HepG2 (cell line): ENCODE measurements around the gene TNK1. TPM values are rescaled to one million over a fixed set of nuclear protein-coding genes. Genes with fewer than 3 reads are reported as not detected.

Experiments used
- ATAC-seq: fragments of 200-7000 bp; cut with Tn5 transposase; 3 replicates; pipeline ENCODE4 v1.9.1; 2020; ENCODE audit warnings: mild to moderate bottlenecking, moderate library complexity
- BruUV-seq: library from RNA; stranded (reverse); fragments of 400-500 nt; replicated peaks from 2 replicates; lab custom pipeline; 2021; lab: Mats Ljungman, UMichigan
- CTCF ChIA-PET: fragments of 300-600 bp; formaldehyde crosslinking; extraction: SDS; loops from one replicate; lab custom pipeline; 2021; ENCODE audit warnings: low total read pairs, inconsistent platforms, low intra/inter-chr PET ratio; lab: Yijun Ruan, JAX
- POLR2A ChIA-PET: fragments of 350-600 bp; sonication (Branson Sonifier 250); formaldehyde crosslinking; loops from one replicate; lab custom pipeline; 2020; ENCODE audit warnings: antibody characterized with exemption, inconsistent platforms; lab: Yijun Ruan, JAX
- DNase-seq: peaks from one replicate; pipeline ENCODE4 v3.0.0-alpha.2; 2015; ENCODE audit warnings: low spot score
- FAIRE-seq: peaks from 3 replicates; lab custom pipeline; 2011; peaks lifted over from hg19 to GRCh38; lab: Jason Lieb, UNC
- H2AFZ ChIP-seq: one replicate; pipeline ENCODE4 v1.6.1; 2011; ENCODE audit warnings: low read length, inconsistent platforms
- H3K27ac ChIP-seq: fragments of 300-600 bp; 3 replicates; pipeline ENCODE4 v1.8.0; 2011; ENCODE audit warnings: mixed run types, mild to moderate bottlenecking, mixed read lengths, low read length, inconsistent platforms; ENCODE audit not compliant: insufficient read depth; ENCODE audit errors: extremely low read length
- H3K27me3 ChIP-seq, 2 experiments: fragments of 200-600 bp in 1 of 2; 2 replicates in 1 of 2; 3 replicates in 1 of 2; pipeline versions ENCODE4 v1.6.0 to v1.8.0; 2011; ENCODE audit warnings: low read length in 2 of 2, mild to moderate bottlenecking in 2 of 2, moderate library complexity in 2 of 2, inconsistent platforms in 1 of 2; ENCODE audit not compliant: insufficient read depth in 2 of 2, control insufficient read depth in 1 of 2
- H3K36me3 ChIP-seq, 2 experiments: fragments of 200-600 bp in 1 of 2; replicated peaks in 1 of 2; 2 replicates in 1 of 2; 3 replicates in 1 of 2; pipeline versions ENCODE4 v1.5.1 to v1.8.0; 2011; ENCODE audit warnings: low read length in 2 of 2, inconsistent platforms in 1 of 2; ENCODE audit not compliant: insufficient read depth in 2 of 2, control insufficient read depth in 1 of 2
- H3K4me1 ChIP-seq: 2 replicates; pipeline ENCODE4 v1.5.1; 2012; ENCODE audit warnings: low read length, inconsistent platforms; ENCODE audit not compliant: insufficient read depth
- H3K4me2 ChIP-seq: 2 replicates; pipeline ENCODE4 v1.6.0; 2011; ENCODE audit warnings: low read depth, low read length, inconsistent platforms
- H3K4me3 ChIP-seq, 3 experiments: fragments of 200-600 bp in 1 of 3; sonication (generic), shearing (Covaris generic) in 1 of 3; replicated peaks in 1 of 3; 2 replicates each; pipeline ENCODE4 v1.5.1; 2011 to 2016; ENCODE audit warnings: low read length in 3 of 3, inconsistent platforms in 2 of 3, low read depth in 2 of 3, mild to moderate bottlenecking in 2 of 3, control low read depth in 1 of 3, mixed read lengths in 1 of 3; ENCODE audit not compliant: insufficient read depth in 1 of 3
- H3K79me2 ChIP-seq: one replicate; pipeline ENCODE4 v1.6.1; 2011; ENCODE audit warnings: low read length, inconsistent platforms; ENCODE audit not compliant: insufficient read depth
- H3K9ac ChIP-seq: 2 replicates; pipeline ENCODE4 v1.6.0; 2011; ENCODE audit warnings: mild to moderate bottlenecking, low read depth, low read length, inconsistent platforms; ENCODE audit not compliant: insufficient read depth
- H3K9me3 ChIP-seq: 2 replicates; pipeline ENCODE4 v1.5.1; 2012; ENCODE audit warnings: mild to moderate bottlenecking, low read length
- H4K20me1 ChIP-seq: 2 replicates; pipeline ENCODE4 v1.6.0; 2011; ENCODE audit warnings: inconsistent platforms, mild to moderate bottlenecking, low read length, moderate library complexity; ENCODE audit not compliant: insufficient read depth
- EHMT2 ChIP-seq: fragments of 200-600 bp; sonication (generic); IDR thresholded peaks from 2 replicates; pipeline ENCODE4 v1.7.0; 2017; ENCODE audit warnings: antibody characterized with exemption, low read depth, low read length, borderline replicate concordance
- FOXC1 ChIP-seq: sonication (generic); formaldehyde crosslinking; IDR thresholded peaks from 2 replicates; pipeline ENCODE4 v1.8.0; 2022; ENCODE audit warnings: mild to moderate bottlenecking, missing genetic modification reagents, borderline replicate concordance
- HNRNPUL1 ChIP-seq: fragments of 200-400 bp; formaldehyde crosslinking; IDR thresholded peaks from 2 replicates; pipeline ENCODE4 v1.6.1; 2017; ENCODE audit warnings: low read depth, mild to moderate bottlenecking, low read length, moderate library complexity
- MBD4 ChIP-seq: IDR thresholded peaks from 2 replicates; pipeline ENCODE4 v1.6.1; 2012; ENCODE audit warnings: low read length, inconsistent platforms, borderline replicate concordance
- MED1 ChIP-seq: sonication (generic); formaldehyde crosslinking; IDR thresholded peaks from 2 replicates; pipeline ENCODE4 v1.4.0; 2020; ENCODE audit warnings: missing genetic modification reagents
- NCOA2 ChIP-seq: sonication (generic); formaldehyde crosslinking; IDR thresholded peaks from 2 replicates; pipeline ENCODE4 v1.8.0; 2022; ENCODE audit warnings: inconsistent platforms
- PAWR ChIP-seq: sonication (generic); formaldehyde crosslinking; IDR thresholded peaks from 2 replicates; pipeline ENCODE4 v1.4.0; 2020; ENCODE audit warnings: missing genetic modification reagents, mild to moderate bottlenecking, borderline replicate concordance
- SMC3 ChIP-seq: IDR thresholded peaks from 2 replicates; pipeline ENCODE4 v1.6.1; 2011; ENCODE audit warnings: low read length, improper control_type of control experiment
- SNAPC2 ChIP-seq: sonication (generic); formaldehyde crosslinking; IDR thresholded peaks from 2 replicates; pipeline ENCODE4 v1.8.1; 2022; ENCODE audit warnings: mild to moderate bottlenecking, missing genetic modification reagents
- ZNF124 ChIP-seq: sonication (generic); formaldehyde crosslinking; IDR thresholded peaks from 2 replicates; pipeline ENCODE4 v1.4.0; 2020; ENCODE audit warnings: missing genetic modification reagents
- ZNF17 ChIP-seq: sonication (generic); formaldehyde crosslinking; IDR thresholded peaks from 2 replicates; pipeline ENCODE4 v1.5.0; 2020; ENCODE audit warnings: mild to moderate bottlenecking, missing genetic modification reagents
- ZNF510 ChIP-seq: sonication (generic); formaldehyde crosslinking; IDR thresholded peaks from 2 replicates; pipeline ENCODE4 v1.4.0; 2020; ENCODE audit warnings: low read depth, mild to moderate bottlenecking, missing genetic modification reagents
- ZNF574 ChIP-seq: sonication (generic); formaldehyde crosslinking; IDR thresholded peaks from 2 replicates; pipeline ENCODE4 v1.4.0; 2020; ENCODE audit warnings: missing genetic modification reagents
- ZNF687 ChIP-seq: sonication (generic); formaldehyde crosslinking; IDR thresholded peaks from 2 replicates; pipeline ENCODE4 v1.5.1; 2020; ENCODE audit warnings: mild to moderate bottlenecking, missing genetic modification reagents, moderate library complexity
- WGBS: methylation state at CpG from one replicate; pipeline ENCODE4 v1.1.6; 2017; ENCODE audit warnings: low lambda C conversion rate; 5-methylcytosine and 5-hydroxymethylcytosine counted together
- in situ Hi-C: cut with HindIII; loops from 2 replicates; pipeline ENCODE4 v1.10.0; 2017; ENCODE audit warnings: low pct_unique_long_range_greater_than_20kb; ENCODE audit not compliant: extremely low pct_ligation_motif_present
- intact Hi-C: fragments of 100-400 bp; cut with micrococcal nuclease; formaldehyde crosslinking; loops from one replicate; pipeline ENCODE4 v1.10.0; 2022; ENCODE audit not compliant: unreplicated experiment
- polyA plus RNA-seq, 8 experiments: library from polyadenylated mRNA; depleted of rRNA in 3 of 8; stranded (reverse) in 7 of 8; unstranded in 1 of 8; fragments of >200 nt; fragmentation: Illumina TruSeq in 4 of 8; extraction: Trizol in 4 of 8; gene quantifications; 2 replicates each; pipeline versions ENCODE4 v1.2.1 to v1.2.3, GENCODE V29; 2011 to 2016; ENCODE audit warnings: low read depth in 4 of 8, missing spikeins in 1 of 8, mixed read lengths in 1 of 8; ENCODE audit not compliant: insufficient read depth in 1 of 8
- total RNA-seq, 5 experiments: library from RNA; depleted of rRNA; stranded (reverse); fragments of >200 nt; fragmentation: Illumina TruSeq; extraction: Trizol; gene quantifications; 2 replicates each; pipeline ENCODE4 v1.2.3, GENCODE V29; 2016; ENCODE audit warnings: low read depth in 1 of 5
- TF ChIP-seq, protein P1 (sequence below), 2 experiments: fragments of 450-650 bp in 1 of 2; sonication (generic) in 1 of 2; formaldehyde crosslinking; IDR thresholded peaks; 2 replicates each; pipeline versions ENCODE4 v1.5.0 to v1.8.0; 2020 to 2022; ENCODE audit warnings: mild to moderate bottlenecking in 1 of 2, missing genetic modification reagents in 1 of 2

The TNK1 gene
- total and polyA plus RNA-seq, 2 of the 13 experiments (the other 11 are each of a cell fraction or from before 2014, with no cell fraction given): 2.0 to 3.5 TPM

DNA sequence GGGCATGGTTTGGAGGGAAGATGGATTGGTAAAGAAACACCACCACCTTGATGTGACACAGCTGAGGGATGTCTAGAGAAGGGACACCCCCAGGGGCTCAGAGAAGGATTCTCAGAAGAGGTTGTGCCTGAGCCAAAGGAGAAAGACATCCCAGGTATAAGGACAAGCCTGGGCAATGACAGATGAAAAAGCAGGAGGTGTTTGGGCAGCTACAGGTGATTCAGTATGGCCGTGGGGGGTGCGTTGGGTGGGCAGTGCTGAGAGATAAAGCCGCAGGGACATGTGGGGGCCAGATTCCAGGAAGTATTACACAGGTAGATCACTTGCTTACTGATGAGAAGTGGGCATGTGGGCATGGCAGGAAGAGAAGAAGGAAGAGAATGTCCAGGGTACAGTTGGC lies 19.0 kb upstream of the TNK1 start:
- Histone ChIP-seq H2AFZ (no peak overlapping the region), H3K4me2 (no peak overlapping the region), H3K4me3 (no peak overlapping the region), H3K27ac (no peak overlapping the region), H3K4me1 (peaks cover 14% of the 10 kb centered on the region), H4K20me1 (no peaks in the 10 kb centered on the region), H3K9me3 (no peaks in the 10 kb centered on the region), H3K36me3 (no peaks in the 10 kb centered on the region), H3K9ac (no peak overlapping the region), H3K79me2 (no peaks in the 10 kb centered on the region), H3K27me3 (peaks cover 0 to 6% of the 10 kb centered on the region in 2 experiments; a peak in 1 of 5 replicates)
- FAIRE-seq (no peak), DNase-seq (no peak), ATAC-seq (no peak)
- ChIA-PET CTCF (no interaction called here), POLR2A (no interaction called here)
- BruUV-seq: no TSS peak
- in situ Hi-C loops (no loop called here), intact Hi-C loops (loop anchor here (2.0 kb wide), 1 partner anchor 75 kb away; no protein-coding TSS in a partner anchor)
- 0% methylated on average over 3 of the region's 3 CpGs for WGBS
- no peak for TF ChIP-seq MED1
- TF ChIP-seq ZNF510 (CRISPR knock-in tag): no peak
- TF ChIP-seq ZNF17 (CRISPR knock-in tag): no peak
- TF ChIP-seq SMC3: no peak
- TF ChIP-seq HNRNPUL1: no peak
- no peak for TF ChIP-seq ZNF687 (CRISPR knock-in tag)
- TF ChIP-seq NCOA2 (CRISPR knock-in tag): no peak
- no peak for TF ChIP-seq ZNF124 (CRISPR knock-in tag)
- TF ChIP-seq FOXC1: no peak
- TF ChIP-seq, protein P1, sequence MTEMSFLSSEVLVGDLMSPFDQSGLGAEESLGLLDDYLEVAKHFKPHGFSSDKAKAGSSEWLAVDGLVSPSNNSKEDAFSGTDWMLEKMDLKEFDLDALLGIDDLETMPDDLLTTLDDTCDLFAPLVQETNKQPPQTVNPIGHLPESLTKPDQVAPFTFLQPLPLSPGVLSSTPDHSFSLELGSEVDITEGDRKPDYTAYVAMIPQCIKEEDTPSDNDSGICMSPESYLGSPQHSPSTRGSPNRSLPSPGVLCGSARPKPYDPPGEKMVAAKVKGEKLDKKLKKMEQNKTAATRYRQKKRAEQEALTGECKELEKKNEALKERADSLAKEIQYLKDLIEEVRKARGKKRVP (CRISPR knock-in tag; IDR thresholded peaks at IDR 0.05): no peak
- TF ChIP-seq PAWR (CRISPR knock-in tag): no peak
- TF ChIP-seq ZNF574: no peak
- TF ChIP-seq MBD4: no peak
- no peak for TF ChIP-seq EHMT2
- TF ChIP-seq SNAPC2: no peak
